CMK (cell line): Measurements from ENCODE around the gene SERTAD3.
"Not testable (repeated sequence)": the region's sequence is repeated elsewhere in the genome, so short reads cannot be mapped to it uniquely, and the experiment has no call there.

Experiments
- DNase-seq: peaks from one replicate; pipeline ENCODE4 v3.0.0-alpha.2; 2010; ENCODE audit warnings: low read depth

SERTAD3 gene

GRCh38 chr19:40408598-40408925 is 35.6 kb downstream of the SERTAD3 start:
- DNase-seq, result not testable (repeated sequence)

- DNase-seq, result peak; percentile 63
These were observed 36.2 kb downstream of the SERTAD3 start for GRCh38 chr19:40407714-40408597.

GRCh38 chr19:40403262-40403984 is 40.7 kb downstream of the SERTAD3 start:
- DNase-seq, result peak; percentile 93

- no peak for DNase-seq
These were observed 43.6 kb downstream of the SERTAD3 start for GRCh38 chr19:40400559-40400958.

GRCh38 chr19:40398417-40399131 is 45.6 kb downstream of the SERTAD3 start:
- DNase-seq, result no peak

GRCh38 chr19:40397568-40397906 is 46.6 kb downstream of the SERTAD3 start:
- no peak for DNase-seq

GRCh38 chr19:40396886-40397567 is 47.1 kb downstream of the SERTAD3 start:
- DNase-seq, result no peak

GRCh38 chr19:40395956-40396355 is 48.2 kb downstream of the SERTAD3 start:
- DNase-seq, result no peak

GRCh38 chr19:40394816-40395210 is 49.3 kb downstream of the SERTAD3 start:
- DNase-seq, result no peak

- DNase-seq, result no peak
These were observed 50.0 kb downstream of the SERTAD3 start for GRCh38 chr19:40393894-40394815.

GRCh38 chr19:40392894-40393517 is 51.1 kb downstream of the SERTAD3 start:
- no peak for DNase-seq

- DNase-seq, result no peak
These were observed 52.0 kb downstream of the SERTAD3 start for GRCh38 chr19:40392123-40392522.
